GM23248 (cell line): ENCODE results near the gene SUFU.

Source experiments
- EZH2 ChIP-seq: fragments of 200-600 bp; sonication (generic); IDR thresholded peaks from 2 replicates; pipeline ENCODE4 v1.6.1; 2018; ENCODE audit warnings: antibody characterized with exemption, mild to moderate bottlenecking; ENCODE audit not compliant: insufficient read depth, poor library complexity, severe bottlenecking
- EZH2phosphoT487 ChIP-seq: fragments of 200-600 bp; sonication (generic); IDR thresholded peaks from 2 replicates; pipeline ENCODE4 v1.6.1; 2018; ENCODE audit warnings: antibody characterized with exemption, moderate library complexity, mild to moderate bottlenecking, low read depth; ENCODE audit not compliant: insufficient read depth

DNA sequence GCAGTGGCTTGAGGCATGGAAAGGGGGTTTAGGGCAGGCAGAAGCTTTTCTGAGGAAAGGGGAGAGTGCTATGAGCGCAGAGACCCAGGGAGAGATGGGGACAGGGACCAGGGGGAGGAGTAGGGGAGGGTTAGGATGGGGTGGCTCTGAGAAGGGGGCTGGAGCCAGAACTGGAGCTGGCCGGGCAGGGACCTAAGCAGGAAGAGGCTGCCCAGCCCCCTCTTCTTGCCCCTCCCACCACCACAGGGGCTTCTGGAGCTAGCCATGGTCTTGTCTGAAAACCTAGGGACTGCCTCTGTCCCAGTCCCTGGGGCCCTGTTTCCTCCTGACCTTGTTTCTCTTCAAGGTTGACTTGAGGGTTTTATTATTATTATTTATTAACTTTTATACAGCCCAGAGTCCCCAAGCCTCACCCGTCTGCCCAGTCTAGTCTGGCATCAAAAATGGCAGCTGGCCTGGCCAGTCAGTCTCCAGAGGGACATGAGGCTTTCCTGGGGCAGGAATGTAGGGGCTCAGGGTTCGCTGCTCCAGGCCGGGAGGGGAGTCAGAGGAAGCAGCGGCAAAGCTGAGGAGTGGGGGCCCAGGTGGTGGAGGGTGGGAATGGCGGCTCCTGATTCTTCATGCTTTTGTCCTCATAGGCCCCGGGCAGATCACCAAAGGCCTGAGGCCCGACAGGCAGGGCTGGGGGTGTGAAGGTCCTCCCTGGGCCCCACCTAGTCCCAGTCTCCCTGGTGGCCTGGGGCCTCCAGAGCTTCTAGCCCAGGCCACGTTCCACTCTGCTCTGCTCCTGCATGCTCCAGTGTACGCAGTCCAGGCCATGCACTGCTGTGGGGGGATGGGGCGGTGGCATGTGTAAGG, 146.3 kb downstream of the SUFU start:
- no peak for TF ChIP-seq EZH2phosphoT487
- no peak for TF ChIP-seq EZH2
